GM12878 (cell line): ENCODE measurements around the gene EFCAB9. TPM values are rescaled to one million over a fixed set of nuclear protein-coding genes. Genes with fewer than 3 reads are reported as not detected.

Experiments
- ATAC-seq: fragments of 200-7000 bp; cut with Tn5 transposase; 3 replicates; pipeline ENCODE4 v1.9.1; 2020; ENCODE audit warnings: mild to moderate bottlenecking, moderate library complexity
- BruUV-seq: library from RNA; stranded (reverse); fragments of 400-500 nt; replicated peaks from 2 replicates; lab custom pipeline; 2021; lab: Mats Ljungman, UMichigan
- CTCF ChIA-PET: fragments of 300-600 bp; sonication (Branson Sonifier 250); formaldehyde crosslinking; extraction: SDS; loops from one replicate; lab custom pipeline; 2021; ENCODE audit warnings: inconsistent platforms; lab: Yijun Ruan, JAX
- POLR2A ChIA-PET: fragments of 350-600 bp; formaldehyde crosslinking; extraction: SDS; loops from one replicate; lab custom pipeline; 2021; ENCODE audit warnings: inconsistent platforms; lab: Charles Lee
- RAD21 ChIA-PET: fragments of 300-600 bp; sonication (Branson Sonifier 250); formaldehyde crosslinking; loops from one replicate; lab custom pipeline; 2023; ENCODE audit warnings: antibody characterized with exemption; ENCODE audit not compliant: unreplicated experiment; lab: Charles Lee
- SMC1A ChIA-PET: fragments of 300-600 bp; sonication (Branson Sonifier 250); formaldehyde crosslinking; loops from one replicate; lab custom pipeline; 2023; ENCODE audit not compliant: unreplicated experiment, uncharacterized antibody; lab: Charles Lee
- DNase-seq: peaks from one replicate; pipeline ENCODE4 v3.0.0-alpha.2; 2011; ENCODE audit warnings: low read depth, low spot score
- FAIRE-seq: peaks from 3 replicates; lab custom pipeline; 2011; peaks lifted over from hg19 to GRCh38; lab: Jason Lieb, UNC
- H2AFZ ChIP-seq: 2 replicates; pipeline ENCODE4 v1.6.0; 2011; ENCODE audit warnings: low read depth, low read length, control low read depth; ENCODE audit not compliant: control insufficient read depth
- H3K27ac ChIP-seq: 2 replicates; pipeline ENCODE4 v1.5.1; 2011; ENCODE audit warnings: control low read depth; ENCODE audit not compliant: control insufficient read depth, insufficient read depth
- H3K27me3 ChIP-seq, 2 experiments: replicated peaks in 1 of 2; 2 replicates each; pipeline versions ENCODE4 v1.6.0 to v1.6.1; 2011; ENCODE audit warnings: low read length in 1 of 2; ENCODE audit not compliant: control insufficient read depth in 2 of 2, insufficient read depth in 2 of 2
- H3K36me3 ChIP-seq, 2 experiments: 2 replicates each; pipeline ENCODE4 v1.5.1; 2011; ENCODE audit warnings: low read length in 1 of 2; ENCODE audit not compliant: control insufficient read depth in 2 of 2, insufficient read depth in 2 of 2
- H3K4me1 ChIP-seq: 2 replicates; pipeline ENCODE4 v1.6.1; 2011; ENCODE audit warnings: mild to moderate bottlenecking, low read length, moderate library complexity, mixed read lengths; ENCODE audit not compliant: control insufficient read depth, insufficient read depth
- H3K4me2 ChIP-seq: 2 replicates; pipeline ENCODE4 v1.6.0; 2011; ENCODE audit warnings: control low read depth; ENCODE audit not compliant: control insufficient read depth, insufficient read depth
- H3K4me3 ChIP-seq: fragments of 200-600 bp; sonication (generic); 2 replicates; pipeline ENCODE4 v1.5.1; 2016
- H3K79me2 ChIP-seq: 2 replicates; pipeline ENCODE4 v1.6.0; 2011; ENCODE audit warnings: low read length; ENCODE audit not compliant: control insufficient read depth, insufficient read depth
- H3K9ac ChIP-seq: 2 replicates; pipeline ENCODE4 v1.8.0; 2011; ENCODE audit warnings: low read length, control low read depth, mixed read lengths; ENCODE audit not compliant: control insufficient read depth, insufficient read depth
- H3K9me3 ChIP-seq: replicated peaks from 3 replicates; pipeline ENCODE4 v1.5.1; 2011; ENCODE audit warnings: mild to moderate bottlenecking, low read length; ENCODE audit not compliant: control insufficient read depth, insufficient read depth
- H4K20me1 ChIP-seq: 2 replicates; pipeline ENCODE4 v1.6.0; 2011; ENCODE audit not compliant: control insufficient read depth, insufficient read depth
- ATF7 ChIP-seq: fragments of 450-650 bp; IDR thresholded peaks from 2 replicates; pipeline ENCODE4 v1.6.1; 2016; ENCODE audit warnings: low read depth, mild to moderate bottlenecking
- CBX5 ChIP-seq: sonication (generic); IDR thresholded peaks from 2 replicates; pipeline ENCODE4 v1.6.1; 2016; ENCODE audit warnings: low read depth, moderate library complexity, mild to moderate bottlenecking, inconsistent platforms
- CHD4 ChIP-seq: fragments of 200-600 bp; sonication (generic); IDR thresholded peaks from 2 replicates; pipeline ENCODE4 v1.6.1; 2016; ENCODE audit warnings: mild to moderate bottlenecking
- CREM ChIP-seq: IDR thresholded peaks from 2 replicates; pipeline ENCODE4 v1.6.1; 2014; ENCODE audit warnings: antibody characterized with exemption, low read depth
- E4F1 ChIP-seq: fragments of 450-650 bp; IDR thresholded peaks from 2 replicates; pipeline ENCODE4 v1.6.1; 2018; ENCODE audit warnings: borderline replicate concordance, mild to moderate bottlenecking; ENCODE audit not compliant: partially characterized antibody
- FOS ChIP-seq: IDR thresholded peaks from 3 replicates; pipeline ENCODE4 v1.6.1; 2011; ENCODE audit warnings: borderline replicate concordance; ENCODE audit not compliant: insufficient read length; ENCODE audit errors: extremely low read depth
- IRF5 ChIP-seq: fragments of 450-650 bp; IDR thresholded peaks from 2 replicates; pipeline ENCODE4 v1.6.1; 2017; ENCODE audit warnings: borderline replicate concordance
- JUND ChIP-seq: IDR thresholded peaks from 2 replicates; pipeline ENCODE4 v1.6.1; 2012; ENCODE audit warnings: low read depth, mild to moderate bottlenecking, low read length, improper control_type of control experiment, moderate library complexity
- KDM1A ChIP-seq: fragments of 200-600 bp; sonication (generic); IDR thresholded peaks from 2 replicates; pipeline ENCODE4 v1.6.1; 2016; ENCODE audit warnings: borderline replicate concordance
- PAX5 ChIP-seq: IDR thresholded peaks from 2 replicates; pipeline ENCODE4 v1.6.1; 2011; ENCODE audit warnings: low read depth, low read length, borderline replicate concordance
- POLR2AphosphoS5 ChIP-seq: IDR thresholded peaks from 2 replicates; pipeline ENCODE4 v1.6.1; 2011; ENCODE audit warnings: mild to moderate bottlenecking, low read length, inconsistent platforms
- REST ChIP-seq: IDR thresholded peaks from 2 replicates; pipeline ENCODE4 v1.6.1; 2012; ENCODE audit warnings: mild to moderate bottlenecking, low read depth, low read length
- ZNF24 ChIP-seq: fragments of 450-650 bp; IDR thresholded peaks from 2 replicates; pipeline ENCODE4 v1.6.1; 2017; ENCODE audit warnings: antibody characterized with exemption, mild to moderate bottlenecking
- WGBS: methylation state at CpG from one replicate; pipeline ENCODE4 v1.1.6; 2016; ENCODE audit warnings: low lambda C conversion rate; ENCODE audit not compliant: insufficient replicate concordance, insufficient coverage; ENCODE audit errors: missing lambda C conversion rate; 5-methylcytosine and 5-hydroxymethylcytosine counted together
- in situ Hi-C: fragments of 300-500 bp; cut with MboI; formaldehyde crosslinking; loops from 9 replicates; pipeline ENCODE4 v1.14.3; 2018; ENCODE audit warnings: mixed read lengths
- intact Hi-C: fragments of 100-400 bp; cut with micrococcal nuclease; formaldehyde crosslinking; loops from one replicate; pipeline ENCODE4 v1.14.2; 2022; ENCODE audit not compliant: unreplicated experiment
- polyA plus RNA-seq, 11 experiments: library from polyadenylated mRNA; depleted of rRNA in 4 of 11; unstranded in 6 of 11; stranded (reverse) in 5 of 11; fragments of >200 nt; fragmentation: Nextera tagmentation in 4 of 11; fragmentation: Illumina TruSeq in 1 of 11; extraction: Ambion mirVana in 4 of 11; extraction: Trizol in 1 of 11; gene quantifications; 1 replicate in 1 of 11; 2 replicates in 10 of 11; pipeline versions ENCODE4 v1.2.1 to v1.2.3, GENCODE V29; 2011 to 2016; ENCODE audit warnings: inconsistent platforms in 2 of 11, missing spikeins in 2 of 11, low read depth in 1 of 11
- total RNA-seq, 4 experiments: library from RNA; depleted of rRNA in 3 of 4; stranded (reverse); fragments of >200 nt in 3 of 4; fragmentation: Illumina TruSeq in 1 of 4; extraction: Trizol in 1 of 4; gene quantifications; 2 replicates each; pipeline versions ENCODE4 v1.2.1 to v1.2.3, GENCODE V29; 2013 to 2021
- TF ChIP-seq, protein P1 (sequence below): fragments of 450-650 bp; formaldehyde crosslinking; IDR thresholded peaks from 2 replicates; pipeline ENCODE4 v1.4.0; 2022; ENCODE audit warnings: mild to moderate bottlenecking, moderate library complexity

The EFCAB9 gene
- total and polyA plus RNA-seq, 10 of the 15 experiments (the other 5 are each of a cell fraction or from before 2014, with no cell fraction given) = 0.73 TPM; not detected in 9

DNA sequence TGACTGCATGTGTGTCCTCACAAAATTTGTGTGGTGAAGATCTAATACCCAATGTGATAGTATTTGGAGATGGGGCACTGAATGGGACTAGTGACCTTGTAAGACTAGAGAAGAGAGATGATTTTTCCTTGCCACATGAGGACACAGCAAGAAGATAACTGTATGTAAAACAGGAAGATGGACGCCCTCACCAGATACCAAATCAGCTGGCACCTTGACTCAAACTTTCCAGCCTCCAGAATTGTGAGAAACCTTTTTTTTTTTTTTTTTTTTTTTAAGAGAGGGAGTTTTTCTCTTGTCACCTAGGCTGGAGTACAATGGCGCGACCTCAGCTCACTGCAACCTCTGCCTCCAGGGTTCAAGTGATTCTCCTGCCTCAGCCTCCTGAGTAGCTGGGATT, 49.3 kb downstream of the EFCAB9 start:
- no peak overlapping the region for H3K9ac ChIP-seq
- ChIA-PET SMC1A (interaction anchor here (0.6 kb wide), 1 partner anchor 13 kb away, joined by 3 read pairs; no protein-coding TSS in a partner anchor), POLR2A (interaction anchor here (0.7 to 0.9 kb wide), 2 partner anchors 259 to 387 kb away, joined by 3 to 7 read pairs; no protein-coding TSS in a partner anchor), RAD21 (no interaction called here), CTCF (interaction anchor here (0.6 kb wide), 1 partner anchor 8 kb away, joined by 4 read pairs; no protein-coding TSS in a partner anchor)
- FAIRE-seq (no peak), DNase-seq (no peak), ATAC-seq (no peak)
- H4K20me1 ChIP-seq = no peaks in the 10 kb centered on the region
- no peak overlapping the region for H3K4me3 ChIP-seq
- in situ Hi-C loops (no loop called here), intact Hi-C loops (no loop called here)
- H3K27me3 ChIP-seq = no peaks in the 10 kb centered on the region
- H3K4me2 ChIP-seq = no peak overlapping the region
- peaks cover 37% of the 10 kb centered on the region for H3K79me2 ChIP-seq
- H3K36me3 ChIP-seq = peaks cover 0 to 3% of the 10 kb centered on the region in 2 experiments; a peak in 2 of 4 replicates
- WGBS = 100% methylated on average over 3 of the region's 3 CpGs
- no peaks in the 10 kb centered on the region; the same call in 2 of the 3 replicates for H3K9me3 ChIP-seq
- no peak overlapping the region for H3K27ac ChIP-seq
- BruUV-seq = no TSS peak
- no peak overlapping the region for H2AFZ ChIP-seq
- H3K4me1 ChIP-seq = peaks cover 4% of the 10 kb centered on the region; the same call in 1 of the 2 replicates
- no peak for TF ChIP-seq CHD4
- no peak for TF ChIP-seq KDM1A
- no peak for TF ChIP-seq CREM
- no peak for TF ChIP-seq JUND
- TF ChIP-seq FOS = no peak
- TF ChIP-seq E4F1 = no peak
- no peak for TF ChIP-seq PAX5
- TF ChIP-seq CBX5 = no peak
- TF ChIP-seq POLR2AphosphoS5 = no peak
- no peak for TF ChIP-seq ATF7
- TF ChIP-seq, protein P1, sequence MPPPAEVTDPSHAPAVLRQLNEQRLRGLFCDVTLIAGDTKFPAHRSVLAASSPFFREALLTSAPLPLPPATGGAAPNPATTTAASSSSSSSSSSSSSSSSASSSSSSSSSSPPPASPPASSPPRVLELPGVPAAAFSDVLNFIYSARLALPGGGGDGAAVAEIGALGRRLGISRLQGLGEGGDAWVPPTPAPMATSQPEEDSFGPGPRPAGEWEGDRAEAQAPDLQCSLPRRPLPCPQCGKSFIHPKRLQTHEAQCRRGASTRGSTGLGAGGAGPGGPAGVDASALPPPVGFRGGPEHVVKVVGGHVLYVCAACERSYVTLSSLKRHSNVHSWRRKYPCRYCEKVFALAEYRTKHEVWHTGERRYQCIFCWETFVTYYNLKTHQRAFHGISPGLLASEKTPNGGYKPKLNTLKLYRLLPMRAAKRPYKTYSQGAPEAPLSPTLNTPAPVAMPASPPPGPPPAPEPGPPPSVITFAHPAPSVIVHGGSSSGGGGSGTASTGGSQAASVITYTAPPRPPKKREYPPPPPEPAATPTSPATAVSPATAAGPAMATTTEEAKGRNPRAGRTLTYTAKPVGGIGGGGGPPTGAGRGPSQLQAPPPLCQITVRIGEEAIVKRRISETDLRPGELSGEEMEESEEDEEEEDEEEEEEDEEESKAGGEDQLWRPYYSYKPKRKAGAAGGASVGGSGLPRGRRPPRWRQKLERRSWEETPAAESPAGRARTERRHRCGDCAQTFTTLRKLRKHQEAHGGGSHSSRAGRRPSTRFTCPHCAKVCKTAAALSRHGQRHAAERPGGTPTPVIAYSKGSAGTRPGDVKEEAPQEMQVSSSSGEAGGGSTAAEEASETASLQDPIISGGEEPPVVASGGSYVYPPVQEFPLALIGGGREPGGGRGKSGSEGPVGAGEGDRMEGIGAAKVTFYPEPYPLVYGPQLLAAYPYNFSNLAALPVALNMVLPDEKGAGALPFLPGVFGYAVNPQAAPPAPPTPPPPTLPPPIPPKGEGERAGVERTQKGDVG (CRISPR knock-in tag) = no peak
- TF ChIP-seq REST = no peak
- TF ChIP-seq ZNF24 = no peak
- no peak for TF ChIP-seq IRF5
